ENCODE data around the gene TMEM140.

TMEM140 gene

GRCh38 chr7:135151132-135151531 is 3.3 kb downstream of the TMEM140 start:
- no peak for ATAC-seq
- TF ChIP-seq POU6F1 (CRISPR knock-in tag; IDR thresholded peaks at IDR 0.05; ENCODE audit: borderline replicate concordance, low read depth) (no peak), ZFP3 (CRISPR knock-in tag; IDR thresholded peaks at IDR 0.05) (no peak), TCF4 (CRISPR knock-in tag; IDR thresholded peaks at IDR 0.05; ENCODE audit: borderline replicate concordance) (no peak), ZFP30 (CRISPR knock-in tag; IDR thresholded peaks at IDR 0.05) (no peak), CSDC2 (CRISPR knock-in tag; IDR thresholded peaks at IDR 0.05) (no peak), ZNF565 (CRISPR knock-in tag; conservative IDR thresholded peaks at IDR 0.05; ENCODE audit: low read depth) (no peak), BACH2 (CRISPR knock-in tag; IDR thresholded peaks at IDR 0.05; ENCODE audit: borderline replicate concordance) (no peak), ZC3H10 (CRISPR knock-in tag; IDR thresholded peaks at IDR 0.05) (no peak), GLIS3 (CRISPR knock-in tag; IDR thresholded peaks at IDR 0.05) (no peak), TSHZ2 (CRISPR knock-in tag; IDR thresholded peaks at IDR 0.05) (no peak), PATZ1 (CRISPR knock-in tag; IDR thresholded peaks at IDR 0.05; ENCODE audit: borderline replicate concordance) (no peak), OSR1 (CRISPR knock-in tag; IDR thresholded peaks at IDR 0.05) (no peak), TOX (CRISPR knock-in tag; IDR thresholded peaks at IDR 0.05; ENCODE audit: borderline replicate concordance) (no peak), SNAI2 (CRISPR knock-in tag; IDR thresholded peaks at IDR 0.05) (no peak), PPARA (CRISPR knock-in tag; IDR thresholded peaks at IDR 0.05; ENCODE audit: borderline replicate concordance) (no peak), CSRNP3 (CRISPR knock-in tag; IDR thresholded peaks at IDR 0.05) (no peak), RARB (CRISPR knock-in tag; IDR thresholded peaks at IDR 0.05) (no peak)

GRCh38 chr7:135151533-135151932 is 3.7 kb downstream of the TMEM140 start:
- ATAC-seq: no peak
- no peak for TF ChIP-seq CREB5 (CRISPR knock-in tag; IDR thresholded peaks at IDR 0.05; ENCODE audit: low read depth)
- TF ChIP-seq POU6F1 (CRISPR knock-in tag; IDR thresholded peaks at IDR 0.05; ENCODE audit: borderline replicate concordance, low read depth): no peak
- no peak for TF ChIP-seq ZC3H10 (CRISPR knock-in tag; IDR thresholded peaks at IDR 0.05)
- no peak for TF ChIP-seq TOX (CRISPR knock-in tag; IDR thresholded peaks at IDR 0.05; ENCODE audit: borderline replicate concordance)
- TF ChIP-seq CSDC2 (CRISPR knock-in tag; IDR thresholded peaks at IDR 0.05): no peak
- no peak for TF ChIP-seq CSRNP3 (CRISPR knock-in tag; IDR thresholded peaks at IDR 0.05)
- no peak for TF ChIP-seq PATZ1 (CRISPR knock-in tag; IDR thresholded peaks at IDR 0.05; ENCODE audit: borderline replicate concordance)
- no peak for TF ChIP-seq TSHZ2 (CRISPR knock-in tag; IDR thresholded peaks at IDR 0.05)
- no peak for TF ChIP-seq RARB (CRISPR knock-in tag; IDR thresholded peaks at IDR 0.05)
- TF ChIP-seq ZNF70 (CRISPR knock-in tag; IDR thresholded peaks at IDR 0.05): no peak
- TF ChIP-seq ZNF8 (CRISPR knock-in tag; IDR thresholded peaks at IDR 0.05): no peak
- TF ChIP-seq ESRRG (CRISPR knock-in tag; IDR thresholded peaks at IDR 0.05): no peak
- no peak for TF ChIP-seq BACH2 (CRISPR knock-in tag; IDR thresholded peaks at IDR 0.05; ENCODE audit: borderline replicate concordance)
- TF ChIP-seq ISL1 (CRISPR knock-in tag; IDR thresholded peaks at IDR 0.05): no peak
- TF ChIP-seq ZFP30 (CRISPR knock-in tag; IDR thresholded peaks at IDR 0.05): no peak
